SK-N-SH treated with all-trans-retinoic acid at 6 μM for 48 hours (cell line): ENCODE results near the gene SLC13A2.

Experiments
- ATAC-seq: fragments of 200-7000 bp; cut with Tn5 transposase; 3 replicates; pipeline ENCODE4 v1.9.1; 2020; ENCODE audit warnings: mild to moderate bottlenecking, moderate library complexity
- BACH2 ChIP-seq: fragments of 250-450 bp; sonication (Bioruptor Pico); IDR thresholded peaks from 2 replicates; pipeline ENCODE4 v1.9.0; 2021; ENCODE audit warnings: mild to moderate bottlenecking, borderline replicate concordance
- CREB5 ChIP-seq: fragments of 250-450 bp; sonication (Bioruptor Pico); IDR thresholded peaks from 2 replicates; pipeline ENCODE4 v1.5.1; 2020; ENCODE audit warnings: low read depth, mild to moderate bottlenecking, moderate library complexity
- CSDC2 ChIP-seq: fragments of 250-450 bp; sonication (Bioruptor Pico); IDR thresholded peaks from 2 replicates; pipeline ENCODE4 v1.5.0; 2020; ENCODE audit warnings: mild to moderate bottlenecking, moderate library complexity
- GLIS3 ChIP-seq: fragments of 250-450 bp; sonication (Bioruptor Pico); IDR thresholded peaks from 2 replicates; pipeline ENCODE4 v1.5.0; 2020; ENCODE audit warnings: mild to moderate bottlenecking, moderate library complexity
- ISL1 ChIP-seq: fragments of 250-450 bp; sonication (Bioruptor Pico); IDR thresholded peaks from 2 replicates; pipeline ENCODE4 v2.1.2; 2022; ENCODE audit warnings: mild to moderate bottlenecking, moderate library complexity
- OSR1 ChIP-seq: fragments of 250-450 bp; sonication (Bioruptor Pico); IDR thresholded peaks from 2 replicates; pipeline ENCODE4 v1.8.0; 2022; ENCODE audit warnings: moderate library complexity, mild to moderate bottlenecking, inconsistent platforms
- SNAI2 ChIP-seq: fragments of 250-450 bp; sonication (Bioruptor Pico); IDR thresholded peaks from 2 replicates; pipeline ENCODE4 v1.5.0; 2020; ENCODE audit warnings: mild to moderate bottlenecking, moderate library complexity
- TCF4 ChIP-seq: fragments of 250-450 bp; sonication (Bioruptor Pico); IDR thresholded peaks from 2 replicates; pipeline ENCODE4 v1.8.0; 2021; ENCODE audit warnings: mild to moderate bottlenecking, moderate library complexity, borderline replicate concordance
- TOX ChIP-seq: fragments of 250-450 bp; sonication (Bioruptor Pico); IDR thresholded peaks from 2 replicates; pipeline ENCODE4 v1.8.0; 2021; ENCODE audit warnings: mild to moderate bottlenecking, moderate library complexity, borderline replicate concordance
- ZC3H10 ChIP-seq: fragments of 250-450 bp; sonication (Bioruptor Pico); IDR thresholded peaks from 2 replicates; pipeline ENCODE4 v1.5.1; 2021; ENCODE audit warnings: mild to moderate bottlenecking, moderate library complexity
- ZFP3 ChIP-seq: fragments of 250-450 bp; sonication (Bioruptor Pico); IDR thresholded peaks from 2 replicates; pipeline ENCODE4 v1.5.0; 2020; ENCODE audit warnings: mild to moderate bottlenecking, moderate library complexity
- ZNF565 ChIP-seq: fragments of 450-650 bp; formaldehyde crosslinking; conservative IDR thresholded peaks from 2 replicates; pipeline ENCODE4 v1.5.0; 2020; ENCODE audit warnings: low read depth, mild to moderate bottlenecking, moderate library complexity
- ZNF70 ChIP-seq: fragments of 450-650 bp; formaldehyde crosslinking; IDR thresholded peaks from 2 replicates; pipeline ENCODE4 v1.5.0; 2020; ENCODE audit warnings: mild to moderate bottlenecking, moderate library complexity
- ZNF8 ChIP-seq: fragments of 450-650 bp; formaldehyde crosslinking; IDR thresholded peaks from 2 replicates; pipeline ENCODE4 v1.5.0; 2020; ENCODE audit warnings: mild to moderate bottlenecking, moderate library complexity
- TF ChIP-seq, protein P1 (sequence below): fragments of 250-450 bp; sonication (Bioruptor Pico); IDR thresholded peaks from 2 replicates; pipeline ENCODE4 v1.5.0; 2020; ENCODE audit warnings: mild to moderate bottlenecking, moderate library complexity
- TF ChIP-seq, protein P2 (sequence below): fragments of 250-450 bp; sonication (Bioruptor Pico); IDR thresholded peaks from 2 replicates; pipeline ENCODE4 v1.8.0; 2020; ENCODE audit warnings: mild to moderate bottlenecking, moderate library complexity, borderline replicate concordance
- TF ChIP-seq, protein P3 (sequence below): fragments of 250-450 bp; sonication (Bioruptor Pico); IDR thresholded peaks from 2 replicates; pipeline ENCODE4 v1.5.1; 2021; ENCODE audit warnings: mild to moderate bottlenecking, moderate library complexity

SLC13A2 gene

DNA sequence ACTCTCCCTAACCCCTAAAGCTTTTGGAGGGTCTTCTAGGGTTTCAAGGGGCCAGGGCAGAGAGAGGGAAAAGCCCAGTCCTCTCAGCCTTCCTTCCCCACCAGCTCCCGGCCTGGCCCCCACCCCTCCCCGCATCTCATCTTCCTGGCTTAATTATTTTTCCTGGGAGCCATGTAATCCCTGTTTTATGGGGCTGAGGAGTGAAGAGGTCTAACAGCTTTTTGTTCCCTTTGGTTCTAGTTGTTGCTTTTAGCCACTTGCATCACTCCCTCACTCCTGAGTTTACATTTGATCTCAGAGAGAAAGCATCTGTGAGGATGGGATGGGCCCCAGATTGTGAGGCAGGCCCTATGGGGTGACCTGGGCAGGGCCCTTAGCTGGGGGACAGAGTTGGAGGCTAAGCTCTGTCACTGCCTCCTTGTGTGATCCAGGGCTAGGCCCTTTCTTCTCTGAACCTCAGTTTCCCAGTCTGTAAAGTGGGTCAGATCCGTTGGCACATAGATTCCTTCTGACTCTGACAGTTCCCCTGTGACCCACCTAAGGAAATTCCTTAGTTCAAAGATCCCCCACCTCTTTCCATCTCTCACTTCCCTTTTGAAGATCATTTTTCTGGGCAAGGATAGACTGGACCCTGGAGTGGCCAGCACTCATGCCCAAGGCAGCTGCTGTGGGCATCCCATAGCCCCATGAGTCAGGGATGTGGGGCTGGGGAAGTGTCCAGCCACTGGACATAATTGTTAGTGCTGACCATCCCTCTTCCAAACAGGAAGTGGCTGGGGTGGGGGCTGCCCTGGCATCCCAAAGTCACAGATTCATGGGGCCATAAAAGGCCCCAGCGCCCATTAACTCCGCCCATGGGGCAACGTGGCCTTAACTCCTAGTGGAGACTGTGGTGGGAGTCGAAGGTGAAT is 58.9 kb downstream of the SLC13A2 start:
- no peak for TF ChIP-seq ZC3H10
- TF ChIP-seq, protein P1, sequence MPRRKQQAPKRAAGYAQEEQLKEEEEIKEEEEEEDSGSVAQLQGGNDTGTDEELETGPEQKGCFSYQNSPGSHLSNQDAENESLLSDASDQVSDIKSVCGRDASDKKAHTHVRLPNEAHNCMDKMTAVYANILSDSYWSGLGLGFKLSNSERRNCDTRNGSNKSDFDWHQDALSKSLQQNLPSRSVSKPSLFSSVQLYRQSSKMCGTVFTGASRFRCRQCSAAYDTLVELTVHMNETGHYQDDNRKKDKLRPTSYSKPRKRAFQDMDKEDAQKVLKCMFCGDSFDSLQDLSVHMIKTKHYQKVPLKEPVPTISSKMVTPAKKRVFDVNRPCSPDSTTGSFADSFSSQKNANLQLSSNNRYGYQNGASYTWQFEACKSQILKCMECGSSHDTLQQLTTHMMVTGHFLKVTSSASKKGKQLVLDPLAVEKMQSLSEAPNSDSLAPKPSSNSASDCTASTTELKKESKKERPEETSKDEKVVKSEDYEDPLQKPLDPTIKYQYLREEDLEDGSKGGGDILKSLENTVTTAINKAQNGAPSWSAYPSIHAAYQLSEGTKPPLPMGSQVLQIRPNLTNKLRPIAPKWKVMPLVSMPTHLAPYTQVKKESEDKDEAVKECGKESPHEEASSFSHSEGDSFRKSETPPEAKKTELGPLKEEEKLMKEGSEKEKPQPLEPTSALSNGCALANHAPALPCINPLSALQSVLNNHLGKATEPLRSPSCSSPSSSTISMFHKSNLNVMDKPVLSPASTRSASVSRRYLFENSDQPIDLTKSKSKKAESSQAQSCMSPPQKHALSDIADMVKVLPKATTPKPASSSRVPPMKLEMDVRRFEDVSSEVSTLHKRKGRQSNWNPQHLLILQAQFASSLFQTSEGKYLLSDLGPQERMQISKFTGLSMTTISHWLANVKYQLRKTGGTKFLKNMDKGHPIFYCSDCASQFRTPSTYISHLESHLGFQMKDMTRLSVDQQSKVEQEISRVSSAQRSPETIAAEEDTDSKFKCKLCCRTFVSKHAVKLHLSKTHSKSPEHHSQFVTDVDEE, result no peak
- TF ChIP-seq ZNF565, result no peak
- TF ChIP-seq, protein P2, sequence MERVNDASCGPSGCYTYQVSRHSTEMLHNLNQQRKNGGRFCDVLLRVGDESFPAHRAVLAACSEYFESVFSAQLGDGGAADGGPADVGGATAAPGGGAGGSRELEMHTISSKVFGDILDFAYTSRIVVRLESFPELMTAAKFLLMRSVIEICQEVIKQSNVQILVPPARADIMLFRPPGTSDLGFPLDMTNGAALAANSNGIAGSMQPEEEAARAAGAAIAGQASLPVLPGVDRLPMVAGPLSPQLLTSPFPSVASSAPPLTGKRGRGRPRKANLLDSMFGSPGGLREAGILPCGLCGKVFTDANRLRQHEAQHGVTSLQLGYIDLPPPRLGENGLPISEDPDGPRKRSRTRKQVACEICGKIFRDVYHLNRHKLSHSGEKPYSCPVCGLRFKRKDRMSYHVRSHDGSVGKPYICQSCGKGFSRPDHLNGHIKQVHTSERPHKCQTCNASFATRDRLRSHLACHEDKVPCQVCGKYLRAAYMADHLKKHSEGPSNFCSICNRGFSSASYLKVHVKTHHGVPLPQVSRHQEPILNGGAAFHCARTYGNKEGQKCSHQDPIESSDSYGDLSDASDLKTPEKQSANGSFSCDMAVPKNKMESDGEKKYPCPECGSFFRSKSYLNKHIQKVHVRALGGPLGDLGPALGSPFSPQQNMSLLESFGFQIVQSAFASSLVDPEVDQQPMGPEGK, result no peak
- no peak for TF ChIP-seq OSR1 (CRISPR knock-in tag)
- no peak for TF ChIP-seq TCF4
- TF ChIP-seq, protein P3, sequence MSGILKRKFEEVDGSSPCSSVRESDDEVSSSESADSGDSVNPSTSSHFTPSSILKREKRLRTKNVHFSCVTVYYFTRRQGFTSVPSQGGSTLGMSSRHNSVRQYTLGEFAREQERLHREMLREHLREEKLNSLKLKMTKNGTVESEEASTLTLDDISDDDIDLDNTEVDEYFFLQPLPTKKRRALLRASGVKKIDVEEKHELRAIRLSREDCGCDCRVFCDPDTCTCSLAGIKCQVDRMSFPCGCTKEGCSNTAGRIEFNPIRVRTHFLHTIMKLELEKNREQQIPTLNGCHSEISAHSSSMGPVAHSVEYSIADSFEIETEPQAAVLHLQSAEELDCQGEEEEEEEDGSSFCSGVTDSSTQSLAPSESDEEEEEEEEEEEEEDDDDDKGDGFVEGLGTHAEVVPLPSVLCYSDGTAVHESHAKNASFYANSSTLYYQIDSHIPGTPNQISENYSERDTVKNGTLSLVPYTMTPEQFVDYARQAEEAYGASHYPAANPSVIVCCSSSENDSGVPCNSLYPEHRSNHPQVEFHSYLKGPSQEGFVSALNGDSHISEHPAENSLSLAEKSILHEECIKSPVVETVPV (CRISPR knock-in tag), result no peak
- no peak for TF ChIP-seq GLIS3 (CRISPR knock-in tag)
- no peak for TF ChIP-seq ZNF8 (CRISPR knock-in tag)
- TF ChIP-seq ZFP3 (CRISPR knock-in tag), result no peak
- no peak for TF ChIP-seq BACH2 (CRISPR knock-in tag)
- no peak for TF ChIP-seq SNAI2
- no peak for TF ChIP-seq CREB5 (CRISPR knock-in tag)
- no peak for TF ChIP-seq TOX (CRISPR knock-in tag)
- no peak for TF ChIP-seq ISL1
- no peak for TF ChIP-seq CSDC2
- TF ChIP-seq, all 23 proteins: peak for 0
- no peak for ATAC-seq

DNA sequence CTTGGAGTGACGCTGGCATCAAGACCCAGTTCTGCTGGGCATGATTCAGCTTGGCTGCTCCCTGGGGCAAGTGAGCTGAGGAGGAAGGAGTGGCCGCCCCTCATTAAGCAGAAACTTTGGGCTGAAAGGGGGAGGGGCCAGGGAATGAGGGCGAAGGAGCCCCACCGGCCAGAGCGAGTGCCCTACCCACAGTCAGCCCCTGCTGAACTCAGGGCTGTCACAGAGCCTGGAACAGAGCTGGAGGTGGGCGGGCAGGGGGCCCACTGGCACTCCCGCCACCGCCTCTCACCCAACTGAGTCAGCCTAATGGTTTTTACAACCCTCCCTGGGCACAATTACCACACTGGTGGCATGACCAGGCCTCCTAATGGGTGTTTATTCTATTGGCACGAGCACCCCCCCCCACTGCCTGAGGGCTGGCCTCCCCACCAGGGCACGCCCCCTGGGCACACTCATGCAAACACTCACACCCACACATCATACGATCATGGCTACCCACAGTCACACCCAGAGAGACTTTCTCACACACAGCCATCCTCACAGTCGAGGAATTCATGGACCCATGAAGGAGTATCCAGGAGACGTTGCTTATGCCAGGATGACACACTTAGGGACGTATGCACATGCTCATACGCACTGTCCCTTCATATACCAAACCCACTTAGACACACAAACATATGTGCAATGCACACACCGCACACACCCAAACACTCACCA is 59.8 kb downstream of the SLC13A2 start:
- no peak for ATAC-seq

GRCh38 chr17:28534740-28535375 is 61.4 kb downstream of the SLC13A2 start:
- ATAC-seq, result no peak
- TF ChIP-seq GLIS3 (CRISPR knock-in tag), result no peak
- TF ChIP-seq ISL1, result no peak
- no peak for TF ChIP-seq ZC3H10
- no peak for TF ChIP-seq ZNF70 (CRISPR knock-in tag)
- no peak for TF ChIP-seq ZNF565
- TF ChIP-seq, protein P1, result no peak
- TF ChIP-seq, protein P3 (CRISPR knock-in tag), result no peak
- TF ChIP-seq, all 23 proteins: peak for 0

More for the DNA sequence above, 59.8 kb downstream of the SLC13A2 start:
- TF ChIP-seq BACH2 (CRISPR knock-in tag) (no peak), TCF4 (no peak), ZFP3 (CRISPR knock-in tag) (no peak)
